ENCODE results near the gene SCN3A.

The SCN3A gene

DNA sequence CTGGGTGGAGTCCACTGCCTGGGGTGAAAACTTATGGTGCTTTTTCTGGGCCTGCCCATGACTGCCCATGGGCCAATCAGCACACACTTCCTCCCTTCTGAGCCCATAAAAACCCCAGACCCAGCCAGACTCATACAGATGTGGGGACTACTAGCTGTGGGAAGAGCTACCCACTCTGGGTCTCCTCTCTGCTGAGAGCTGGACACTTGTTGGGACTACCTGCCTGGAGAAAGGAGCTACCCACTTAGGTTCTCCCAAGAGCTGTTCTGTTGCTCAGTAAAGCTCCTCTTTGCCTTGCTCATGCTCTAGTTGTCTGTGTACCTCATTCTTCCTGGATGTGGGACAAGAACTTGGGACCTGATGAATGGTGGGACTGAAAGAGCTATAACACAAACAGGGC lies 129.0 kb downstream of the SCN3A start:
- no peak overlapping the region for H3K4me2 ChIP-seq (ENCODE audit: low read length)
- no peak overlapping the region for H3K4me3 ChIP-seq (ENCODE audit: low read length)
- H3K9me2 ChIP-seq (replicated peaks; ENCODE audit: control insufficient read depth, low read length): no peaks in the 10 kb centered on the region
- H3K9me3 ChIP-seq (ENCODE audit: control insufficient read depth, insufficient read depth, low read length): peaks cover 15% of the 10 kb centered on the region; the same call in 1 of the 2 replicates
- no peak overlapping the region for H3K27ac ChIP-seq (ENCODE audit: low read depth, low read length)
- no peaks in the 10 kb centered on the region for H3K79me2 ChIP-seq (ENCODE audit: control insufficient read depth, low read length)
- no peaks in the 10 kb centered on the region for H3K27me3 ChIP-seq (ENCODE audit: control insufficient read depth, low read length)
- TF ChIP-seq EZH2phosphoT487 (IDR thresholded peaks at IDR 0.05; ENCODE audit: borderline replicate concordance, low read length): no peak
- TF ChIP-seq, protein P1, sequence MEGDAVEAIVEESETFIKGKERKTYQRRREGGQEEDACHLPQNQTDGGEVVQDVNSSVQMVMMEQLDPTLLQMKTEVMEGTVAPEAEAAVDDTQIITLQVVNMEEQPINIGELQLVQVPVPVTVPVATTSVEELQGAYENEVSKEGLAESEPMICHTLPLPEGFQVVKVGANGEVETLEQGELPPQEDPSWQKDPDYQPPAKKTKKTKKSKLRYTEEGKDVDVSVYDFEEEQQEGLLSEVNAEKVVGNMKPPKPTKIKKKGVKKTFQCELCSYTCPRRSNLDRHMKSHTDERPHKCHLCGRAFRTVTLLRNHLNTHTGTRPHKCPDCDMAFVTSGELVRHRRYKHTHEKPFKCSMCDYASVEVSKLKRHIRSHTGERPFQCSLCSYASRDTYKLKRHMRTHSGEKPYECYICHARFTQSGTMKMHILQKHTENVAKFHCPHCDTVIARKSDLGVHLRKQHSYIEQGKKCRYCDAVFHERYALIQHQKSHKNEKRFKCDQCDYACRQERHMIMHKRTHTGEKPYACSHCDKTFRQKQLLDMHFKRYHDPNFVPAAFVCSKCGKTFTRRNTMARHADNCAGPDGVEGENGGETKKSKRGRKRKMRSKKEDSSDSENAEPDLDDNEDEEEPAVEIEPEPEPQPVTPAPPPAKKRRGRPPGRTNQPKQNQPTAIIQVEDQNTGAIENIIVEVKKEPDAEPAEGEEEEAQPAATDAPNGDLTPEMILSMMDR (IDR thresholded peaks at IDR 0.05; ENCODE audit: low read depth, low read length, poor library complexity, severe bottlenecking): no peak
- H3K36me3 ChIP-seq (ENCODE audit: control insufficient read depth, low read length): no peaks in the 10 kb centered on the region
- H3F3A ChIP-seq (ENCODE audit: control insufficient read depth, insufficient read depth): no peaks in the 10 kb centered on the region
- no peaks in the 10 kb centered on the region for H3K4me1 ChIP-seq (ENCODE audit: control insufficient read depth, low read length)
- H4K20me1 ChIP-seq (ENCODE audit: control insufficient read depth, insufficient read depth, low read depth, low read length): no peaks in the 10 kb centered on the region

DNA sequence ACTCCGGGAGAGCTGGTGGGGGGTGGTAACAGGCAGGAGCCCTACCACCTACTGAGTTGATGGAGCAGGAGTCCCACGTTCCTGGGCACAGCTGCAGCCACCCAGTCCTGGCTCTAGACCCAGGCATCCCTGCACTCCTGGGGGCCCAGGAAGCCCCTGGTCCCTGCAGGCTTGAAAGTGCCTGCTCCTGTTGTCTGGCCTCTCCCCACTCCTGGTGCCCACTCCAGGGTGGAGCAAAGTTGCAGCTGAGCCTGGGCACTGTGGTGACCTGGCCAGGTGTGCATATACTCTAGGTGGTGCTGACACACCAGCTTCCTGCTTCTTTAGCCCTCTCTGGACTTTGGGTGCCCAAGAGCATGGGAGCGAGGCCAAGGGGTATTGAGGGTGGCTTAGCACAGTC lies 129.5 kb downstream of the SCN3A start:
- H3K79me2 ChIP-seq (ENCODE audit: control insufficient read depth, low read length): no peaks in the 10 kb centered on the region
- TF ChIP-seq, protein P1 (IDR thresholded peaks at IDR 0.05; ENCODE audit: low read depth, low read length, poor library complexity, severe bottlenecking): no peak
- TF ChIP-seq EZH2phosphoT487 (IDR thresholded peaks at IDR 0.05; ENCODE audit: borderline replicate concordance, low read length): no peak
- no peaks in the 10 kb centered on the region for H3K4me1 ChIP-seq (ENCODE audit: control insufficient read depth, low read length)
- H3K9me3 ChIP-seq (ENCODE audit: control insufficient read depth, insufficient read depth, low read length): peaks cover 15% of the 10 kb centered on the region; the same call in 1 of the 2 replicates
- H4K20me1 ChIP-seq (ENCODE audit: control insufficient read depth, insufficient read depth, low read depth, low read length): no peaks in the 10 kb centered on the region
- no peaks in the 10 kb centered on the region for H3F3A ChIP-seq (ENCODE audit: control insufficient read depth, insufficient read depth)
- no peak overlapping the region for H3K27ac ChIP-seq (ENCODE audit: low read depth, low read length)
- no peaks in the 10 kb centered on the region for H3K36me3 ChIP-seq (ENCODE audit: control insufficient read depth, low read length)
- no peak overlapping the region for H3K4me2 ChIP-seq (ENCODE audit: low read length)
- H3K9me2 ChIP-seq (replicated peaks; ENCODE audit: control insufficient read depth, low read length): no peaks in the 10 kb centered on the region
- no peaks in the 10 kb centered on the region for H3K27me3 ChIP-seq (ENCODE audit: control insufficient read depth, low read length)
- H3K4me3 ChIP-seq (ENCODE audit: low read length): no peak overlapping the region

DNA sequence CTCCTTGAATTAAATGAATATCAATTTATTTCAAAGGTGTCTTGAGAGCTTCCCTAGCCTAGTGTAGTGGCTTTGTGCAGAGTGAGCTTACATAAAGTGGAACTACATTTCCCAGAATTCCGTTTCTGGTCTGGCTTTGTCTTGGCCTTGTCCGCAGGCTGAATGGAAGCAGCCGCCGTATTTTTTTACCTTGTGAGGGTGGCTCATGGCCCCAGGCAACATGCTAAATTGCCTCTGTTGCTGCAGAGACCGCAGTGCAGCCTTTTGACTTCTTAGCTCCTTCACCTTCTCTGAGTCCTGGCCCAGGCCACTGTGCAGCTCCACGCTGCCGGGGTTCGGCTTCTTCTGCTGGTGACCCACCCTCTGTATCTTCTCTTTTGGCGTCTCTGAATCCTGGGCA lies 133.8 kb downstream of the SCN3A start:
- Histone ChIP-seq H3K4me1 (ENCODE audit: control insufficient read depth, low read length) (no peaks in the 10 kb centered on the region), H3K4me3 (ENCODE audit: low read length) (no peak overlapping the region), H3K9me2 (replicated peaks; ENCODE audit: control insufficient read depth, low read length) (no peaks in the 10 kb centered on the region), H3K9me3 (ENCODE audit: control insufficient read depth, insufficient read depth, low read length) (peaks cover 9% of the 10 kb centered on the region; the same call in 1 of the 2 replicates), H3K4me2 (ENCODE audit: low read length) (no peak overlapping the region), H3K36me3 (ENCODE audit: control insufficient read depth, low read length) (no peaks in the 10 kb centered on the region), H3K79me2 (ENCODE audit: control insufficient read depth, low read length) (no peaks in the 10 kb centered on the region), H4K20me1 (ENCODE audit: control insufficient read depth, insufficient read depth, low read depth, low read length) (no peaks in the 10 kb centered on the region), H3K27me3 (ENCODE audit: control insufficient read depth, low read length) (no peaks in the 10 kb centered on the region), H3F3A (ENCODE audit: control insufficient read depth, insufficient read depth) (no peaks in the 10 kb centered on the region), H3K27ac (ENCODE audit: low read depth, low read length) (no peak overlapping the region)
- TF ChIP-seq EZH2phosphoT487 (IDR thresholded peaks at IDR 0.05; ENCODE audit: borderline replicate concordance, low read length): no peak
- TF ChIP-seq, protein P1 (IDR thresholded peaks at IDR 0.05; ENCODE audit: low read depth, low read length, poor library complexity, severe bottlenecking): no peak

Data from DOHH2 (cell line).